ENCODE data around the gene TOP1. TPM values are rescaled to one million over a fixed set of nuclear protein-coding genes. Genes with fewer than 3 reads are reported as not detected.

TOP1 gene
- polyA plus RNA-seq, 1 of the 3 experiments (the other 2 are of a cell fraction) = 11.9 TPM

DNA sequence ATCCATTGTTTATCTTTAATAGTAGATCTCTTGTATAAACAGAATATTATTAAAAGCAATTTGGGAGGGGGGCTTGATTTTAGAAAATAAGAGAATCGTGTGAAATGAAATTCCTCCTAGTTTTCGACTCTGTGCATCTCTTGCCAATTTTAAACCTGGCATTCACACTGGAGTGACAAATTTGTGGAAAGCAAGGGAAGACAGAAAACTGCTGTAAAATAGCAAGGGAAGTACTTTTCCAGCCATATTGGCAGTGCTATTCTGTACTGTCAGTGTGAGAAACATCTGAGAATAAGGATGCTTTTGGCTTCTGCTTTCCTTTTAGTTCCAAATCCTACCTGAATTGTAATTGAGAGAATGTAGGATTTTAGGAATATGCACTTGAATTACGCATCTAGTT, 40.2 kb downstream of the TOP1 start:
- H3F3A ChIP-seq (replicated peaks; ENCODE audit: insufficient read depth) = peaks cover 28% of the 10 kb centered on the region
- ChIA-PET POLR2A (no interaction called here), CTCF (interaction anchor here (0.8 to 2.0 kb wide), 5 partner anchors 10 to 27 kb away, joined by 3 to 9 read pairs (median 5); no protein-coding TSS in a partner anchor)
- H2AFZ ChIP-seq (ENCODE audit: low read depth) = no peak overlapping the region
- no peaks in the 10 kb centered on the region for H3K9me3 ChIP-seq
- H3K36me3 ChIP-seq (replicated peaks in 1 of 2; ENCODE audit: control insufficient read depth in 1 of 2, insufficient read depth in 2 of 2, low read length in 1 of 2) = peaks cover 28 to 52% of the 10 kb centered on the region in 2 experiments
- H3K9me2 ChIP-seq = no peaks in the 10 kb centered on the region
- H3K79me2 ChIP-seq (ENCODE audit: insufficient read depth) = peaks cover 98% of the 10 kb centered on the region
- no peak overlapping the region for H3K4me3 ChIP-seq (ENCODE audit: low read depth in 2 of 2, low read length in 1 of 2)
- WGBS (ENCODE audit: low lambda C conversion rate) = 95% methylated on average over 3 of the region's 3 CpGs
- no peaks in the 10 kb centered on the region for H3K27me3 ChIP-seq (ENCODE audit: insufficient read depth)
- no peak for DNase-seq
- H3K4me1 ChIP-seq (ENCODE audit: control insufficient read depth in 1 of 2, insufficient read depth in 2 of 2, low read depth in 1 of 2, low read length in 1 of 2) = peaks cover 20 to 23% of the 10 kb centered on the region in 2 experiments; a peak in 3 of 4 replicates
- peaks cover 7% of the 10 kb centered on the region for H4K20me1 ChIP-seq (ENCODE audit: insufficient read depth)
- TF ChIP-seq ZBTB33 (IDR thresholded peaks at IDR 0.05; ENCODE audit: borderline replicate concordance, low read depth) = no peak
- no peak for TF ChIP-seq MEF2A (IDR thresholded peaks at IDR 0.05; ENCODE audit: borderline replicate concordance, low read depth)
- TF ChIP-seq ELF1 (IDR thresholded peaks at IDR 0.05) = no peak
- TF ChIP-seq POLR2AphosphoS5 (IDR thresholded peaks at IDR 0.05; ENCODE audit: low read depth, low read length) = no peak
- no peak for TF ChIP-seq USF2 (IDR thresholded peaks at IDR 0.05; ENCODE audit: borderline replicate concordance, low read depth, low read length)
- no peak for TF ChIP-seq FOXM1 (IDR thresholded peaks at IDR 0.05; ENCODE audit: low read depth)
- TF ChIP-seq NRF1 (IDR thresholded peaks at IDR 0.05; ENCODE audit: low read depth, low read length) = no peak
- TF ChIP-seq, protein P1, sequence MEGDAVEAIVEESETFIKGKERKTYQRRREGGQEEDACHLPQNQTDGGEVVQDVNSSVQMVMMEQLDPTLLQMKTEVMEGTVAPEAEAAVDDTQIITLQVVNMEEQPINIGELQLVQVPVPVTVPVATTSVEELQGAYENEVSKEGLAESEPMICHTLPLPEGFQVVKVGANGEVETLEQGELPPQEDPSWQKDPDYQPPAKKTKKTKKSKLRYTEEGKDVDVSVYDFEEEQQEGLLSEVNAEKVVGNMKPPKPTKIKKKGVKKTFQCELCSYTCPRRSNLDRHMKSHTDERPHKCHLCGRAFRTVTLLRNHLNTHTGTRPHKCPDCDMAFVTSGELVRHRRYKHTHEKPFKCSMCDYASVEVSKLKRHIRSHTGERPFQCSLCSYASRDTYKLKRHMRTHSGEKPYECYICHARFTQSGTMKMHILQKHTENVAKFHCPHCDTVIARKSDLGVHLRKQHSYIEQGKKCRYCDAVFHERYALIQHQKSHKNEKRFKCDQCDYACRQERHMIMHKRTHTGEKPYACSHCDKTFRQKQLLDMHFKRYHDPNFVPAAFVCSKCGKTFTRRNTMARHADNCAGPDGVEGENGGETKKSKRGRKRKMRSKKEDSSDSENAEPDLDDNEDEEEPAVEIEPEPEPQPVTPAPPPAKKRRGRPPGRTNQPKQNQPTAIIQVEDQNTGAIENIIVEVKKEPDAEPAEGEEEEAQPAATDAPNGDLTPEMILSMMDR (IDR thresholded peaks at IDR 0.05) = no peak
- TF ChIP-seq EZH2phosphoT487 (IDR thresholded peaks at IDR 0.05; ENCODE audit: borderline replicate concordance, low read depth) = no peak
- no peak for TF ChIP-seq TCF12 (IDR thresholded peaks at IDR 0.05)
- TF ChIP-seq FOSL2 (IDR thresholded peaks at IDR 0.05; ENCODE audit: borderline replicate concordance, low read depth) = no peak
- no peak for TF ChIP-seq SIN3A (IDR thresholded peaks at IDR 0.05; ENCODE audit: borderline replicate concordance, low read depth, low read length)
- TF ChIP-seq GABPA (IDR thresholded peaks at IDR 0.05; ENCODE audit: low read depth) = no peak
- TF ChIP-seq, protein P2, sequence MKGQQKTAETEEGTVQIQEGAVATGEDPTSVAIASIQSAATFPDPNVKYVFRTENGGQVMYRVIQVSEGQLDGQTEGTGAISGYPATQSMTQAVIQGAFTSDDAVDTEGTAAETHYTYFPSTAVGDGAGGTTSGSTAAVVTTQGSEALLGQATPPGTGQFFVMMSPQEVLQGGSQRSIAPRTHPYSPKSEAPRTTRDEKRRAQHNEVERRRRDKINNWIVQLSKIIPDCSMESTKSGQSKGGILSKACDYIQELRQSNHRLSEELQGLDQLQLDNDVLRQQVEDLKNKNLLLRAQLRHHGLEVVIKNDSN (IDR thresholded peaks at IDR 0.05; ENCODE audit: borderline replicate concordance, low read depth) = no peak
- TF ChIP-seq RAD21 (IDR thresholded peaks at IDR 0.05; ENCODE audit: low read length) = no peak
- TF ChIP-seq SMC3 (IDR thresholded peaks at IDR 0.05; ENCODE audit: low read depth, low read length) = no peak
- TF ChIP-seq TEAD4 (IDR thresholded peaks at IDR 0.05; ENCODE audit: borderline replicate concordance, insufficient read depth) = no peak
- TF ChIP-seq FOXJ3 (CRISPR knock-in tag; IDR thresholded peaks at IDR 0.05) = no peak
- no peak for TF ChIP-seq PBX3 (IDR thresholded peaks at IDR 0.05)
- no peak overlapping the region for H3K9ac ChIP-seq
- H3K4me2 ChIP-seq = no peak overlapping the region
- no peak overlapping the region for H3K27ac ChIP-seq (ENCODE audit: low read depth in 2 of 2, low read length in 1 of 2)
